ENCODE data around the gene OR2V1. TPM values are rescaled to one million over a fixed set of nuclear protein-coding genes. Genes with fewer than 3 reads are reported as not detected.

OR2V1 gene
- total and polyA plus RNA-seq, 2 of the 4 experiments (the other 2 are of a cell fraction), result not detected

GRCh38 chr5:181166812-181167733 is 36.1 kb upstream of the OR2V1 start:
- no peak overlapping the region for H3K18ac ChIP-seq (ENCODE audit: low read depth, low read length)
- H3K56ac ChIP-seq (ENCODE audit: extremely low read depth, insufficient read depth, low read length), result no peak overlapping the region
- no peak overlapping the region for H4K91ac ChIP-seq (ENCODE audit: insufficient read depth, low read depth, low read length)
- no peaks in the 10 kb centered on the region for H3K79me1 ChIP-seq (ENCODE audit: low read depth in 1 of 2, low read length in 2 of 2)
- H2AFZ ChIP-seq (replicated peaks; ENCODE audit: low read length, poor library complexity), result no peak overlapping the region
- H2BK120ac ChIP-seq (ENCODE audit: low read depth, low read length), result no peak overlapping the region
- ATAC-seq (ENCODE audit: low read depth), result no peak
- H3K27ac ChIP-seq (ENCODE audit: insufficient read depth, low read length), result no peak overlapping the region
- DNase-seq, result no peak
- no TSS peak for BruUV-seq (replicated peaks)
- intact Hi-C loops (cut with micrococcal nuclease), result no loop called here
- peaks cover 4% of the 10 kb centered on the region; the same call in 1 of the 2 replicates for H3K4me1 ChIP-seq (ENCODE audit: control insufficient read depth, insufficient read depth, low read length)
- no peak overlapping the region for H3K4me3 ChIP-seq (ENCODE audit: insufficient read depth, low read depth, low read length)
- no peak overlapping the region for H2AK5ac ChIP-seq (ENCODE audit: low read depth, low read length)
- no peak overlapping the region for H4K8ac ChIP-seq (ENCODE audit: low read depth in 2 of 2, low read length in 2 of 2)
- no peak overlapping the region for H3K23ac ChIP-seq (ENCODE audit: low read depth, low read length)
- H3K4ac ChIP-seq (ENCODE audit: low read depth, low read length), result no peak overlapping the region
- no peaks in the 10 kb centered on the region for H4K20me1 ChIP-seq (ENCODE audit: insufficient read depth, low read length)
- dilution Hi-C loops (cut with HindIII; ENCODE audit: low sequenced_read_pairs, unreplicated experiment), result no loop called here
- peaks cover 5% of the 10 kb centered on the region for H3K9me1 ChIP-seq (ENCODE audit: insufficient read depth, low read length)
- no peak overlapping the region for H2AK9ac ChIP-seq (replicated peaks; ENCODE audit: low read depth, low read length, poor library complexity)
- no peaks in the 10 kb centered on the region for H3K36me3 ChIP-seq (ENCODE audit: control insufficient read depth, insufficient read depth, low read length)
- H3K14ac ChIP-seq (replicated peaks; ENCODE audit: low read depth, low read length), result no peak overlapping the region
- no peak overlapping the region for H2BK15ac ChIP-seq (ENCODE audit: low read depth, low read length)
- no peaks in the 10 kb centered on the region for H3K27me3 ChIP-seq (ENCODE audit: control insufficient read depth, insufficient read depth, low read length)
- ChIA-PET CTCF (interaction anchor here (0.6 kb wide), 1 partner anchor 314 kb away, joined by 5 read pairs; no protein-coding TSS in a partner anchor), POLR2A (ENCODE audit: unreplicated experiment) (no interaction called here)
- in situ Hi-C loops (cut with MboI; ENCODE audit: low sequenced_read_pairs), result no loop called here
- no peak overlapping the region for H2BK20ac ChIP-seq (ENCODE audit: low read depth, low read length)
- no peak overlapping the region for H3K9ac ChIP-seq (ENCODE audit: low read depth, low read length)
- H4K5ac ChIP-seq (ENCODE audit: low read depth, low read length), result no peak overlapping the region
- no CpG with 5 or more reads among the region's 6 CpGs for WGBS, 2 experiments (ENCODE audit: extremely low coverage in 2 of 2, insufficient read length in 1 of 2)
- no peak overlapping the region for H3K4me2 ChIP-seq (ENCODE audit: low read depth, low read length)
- no peak overlapping the region for H2BK5ac ChIP-seq (ENCODE audit: low read depth, low read length, poor library complexity, severe bottlenecking)
- H3K9me3 ChIP-seq (ENCODE audit: control insufficient read depth, insufficient read depth, low read length), result no peaks in the 10 kb centered on the region
- TF ChIP-seq POLR2A (IDR thresholded peaks at IDR 0.05; ENCODE audit: low read depth, low read length) (no peak), BHLHE40 (IDR thresholded peaks at IDR 0.05; ENCODE audit: low read depth, low read length) (no peak), NFE2L2 (IDR thresholded peaks at IDR 0.05; ENCODE audit: low read depth, low read length) (no peak), MAZ (IDR thresholded peaks at IDR 0.05; ENCODE audit: borderline replicate concordance, low read depth, low read length) (no peak), RAD21 (IDR thresholded peaks at IDR 0.05; ENCODE audit: low read length) (no peak), USF2 (IDR thresholded peaks at IDR 0.05; ENCODE audit: low read depth, low read length) (no peak), RCOR1 (IDR thresholded peaks at IDR 0.05; ENCODE audit: insufficient replicate concordance, low read length) (no peak), MXI1 (IDR thresholded peaks at IDR 0.05; ENCODE audit: borderline replicate concordance, low read depth, low read length) (no peak), RFX5 (IDR thresholded peaks at IDR 0.05; ENCODE audit: low read depth, low read length) (no peak), MAFK (IDR thresholded peaks at IDR 0.05; ENCODE audit: low read depth, low read length) (no peak), SMC3 (IDR thresholded peaks at IDR 0.05; ENCODE audit: low read depth, low read length) (no peak), FOS (IDR thresholded peaks at IDR 0.05; ENCODE audit: low read depth, low read length) (no peak), CHD1 (IDR thresholded peaks at IDR 0.05; ENCODE audit: low read depth, low read length) (no peak)
- TF ChIP-seq, protein P1, sequence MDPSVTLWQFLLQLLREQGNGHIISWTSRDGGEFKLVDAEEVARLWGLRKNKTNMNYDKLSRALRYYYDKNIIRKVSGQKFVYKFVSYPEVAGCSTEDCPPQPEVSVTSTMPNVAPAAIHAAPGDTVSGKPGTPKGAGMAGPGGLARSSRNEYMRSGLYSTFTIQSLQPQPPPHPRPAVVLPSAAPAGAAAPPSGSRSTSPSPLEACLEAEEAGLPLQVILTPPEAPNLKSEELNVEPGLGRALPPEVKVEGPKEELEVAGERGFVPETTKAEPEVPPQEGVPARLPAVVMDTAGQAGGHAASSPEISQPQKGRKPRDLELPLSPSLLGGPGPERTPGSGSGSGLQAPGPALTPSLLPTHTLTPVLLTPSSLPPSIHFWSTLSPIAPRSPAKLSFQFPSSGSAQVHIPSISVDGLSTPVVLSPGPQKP (IDR thresholded peaks at IDR 0.05; ENCODE audit: borderline replicate concordance, low read depth, low read length), result no peak
- TF ChIP-seq, protein P2, sequence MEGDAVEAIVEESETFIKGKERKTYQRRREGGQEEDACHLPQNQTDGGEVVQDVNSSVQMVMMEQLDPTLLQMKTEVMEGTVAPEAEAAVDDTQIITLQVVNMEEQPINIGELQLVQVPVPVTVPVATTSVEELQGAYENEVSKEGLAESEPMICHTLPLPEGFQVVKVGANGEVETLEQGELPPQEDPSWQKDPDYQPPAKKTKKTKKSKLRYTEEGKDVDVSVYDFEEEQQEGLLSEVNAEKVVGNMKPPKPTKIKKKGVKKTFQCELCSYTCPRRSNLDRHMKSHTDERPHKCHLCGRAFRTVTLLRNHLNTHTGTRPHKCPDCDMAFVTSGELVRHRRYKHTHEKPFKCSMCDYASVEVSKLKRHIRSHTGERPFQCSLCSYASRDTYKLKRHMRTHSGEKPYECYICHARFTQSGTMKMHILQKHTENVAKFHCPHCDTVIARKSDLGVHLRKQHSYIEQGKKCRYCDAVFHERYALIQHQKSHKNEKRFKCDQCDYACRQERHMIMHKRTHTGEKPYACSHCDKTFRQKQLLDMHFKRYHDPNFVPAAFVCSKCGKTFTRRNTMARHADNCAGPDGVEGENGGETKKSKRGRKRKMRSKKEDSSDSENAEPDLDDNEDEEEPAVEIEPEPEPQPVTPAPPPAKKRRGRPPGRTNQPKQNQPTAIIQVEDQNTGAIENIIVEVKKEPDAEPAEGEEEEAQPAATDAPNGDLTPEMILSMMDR (conservative IDR thresholded peaks at IDR 0.05; ENCODE audit: low read depth, low read length), result no peak
